H9 (cell line): ENCODE data around the gene ITK. TPM values are rescaled to one million over a fixed set of nuclear protein-coding genes. Genes with fewer than 3 reads are reported as not detected.

Source experiments
- DNase-seq: peaks from one replicate; pipeline ENCODE4 v3.0.0-alpha.2; 2017
- H2AFZ ChIP-seq: one replicate; pipeline ENCODE4 v1.6.1; 2013; ENCODE audit warnings: mild to moderate bottlenecking, low read length, control low read depth, moderate library complexity
- H2AK5ac ChIP-seq: 2 replicates; pipeline ENCODE4 v1.6.1; 2013; ENCODE audit warnings: low read length, control low read depth, mixed read lengths; ENCODE audit not compliant: insufficient read length
- H2BK120ac ChIP-seq: one replicate; pipeline ENCODE4 v1.6.1; 2013; ENCODE audit warnings: low read depth, mild to moderate bottlenecking, low read length, control low read depth, inconsistent platforms; ENCODE audit not compliant: poor library complexity, severe bottlenecking
- H2BK12ac ChIP-seq: 2 replicates; pipeline ENCODE4 v1.6.1; 2013; ENCODE audit warnings: low read length, control low read depth, mixed read lengths, low read depth; ENCODE audit not compliant: insufficient read length
- H2BK15ac ChIP-seq: 2 replicates; pipeline ENCODE4 v1.6.1; 2013; ENCODE audit warnings: low read depth, low read length, control low read depth
- H2BK20ac ChIP-seq: one replicate; pipeline ENCODE4 v1.6.1; 2013; ENCODE audit warnings: low read depth, mild to moderate bottlenecking, low read length, control low read depth, inconsistent platforms; ENCODE audit not compliant: poor library complexity, severe bottlenecking
- H2BK5ac ChIP-seq: 2 replicates; pipeline ENCODE4 v1.6.1; 2013; ENCODE audit warnings: low read length, control low read depth, mixed read lengths; ENCODE audit not compliant: insufficient read length
- H3K14ac ChIP-seq: 2 replicates; pipeline ENCODE4 v1.6.1; 2013; ENCODE audit warnings: low read length, control low read depth; ENCODE audit not compliant: insufficient read depth
- H3K18ac ChIP-seq: 2 replicates; pipeline ENCODE4 v1.6.1; 2013; ENCODE audit warnings: low read depth, mild to moderate bottlenecking, mixed read lengths, low read length, control low read depth; ENCODE audit not compliant: insufficient read length
- H3K23ac ChIP-seq: 2 replicates; pipeline ENCODE4 v1.6.1; 2013; ENCODE audit warnings: low read length, control low read depth, mixed read lengths, low read depth; ENCODE audit not compliant: insufficient read length
- H3K23me2 ChIP-seq: 2 replicates; pipeline ENCODE4 v1.6.1; 2013; ENCODE audit warnings: low read depth, mild to moderate bottlenecking, mixed read lengths, low read length, control low read depth; ENCODE audit not compliant: insufficient read length, poor library complexity, severe bottlenecking
- H3K27ac ChIP-seq: 2 replicates; pipeline ENCODE4 v1.5.1; 2013; ENCODE audit warnings: low read length, control low read depth, mixed read lengths, low read depth; ENCODE audit not compliant: insufficient read length
- H3K27me3 ChIP-seq: 2 replicates; pipeline ENCODE4 v1.6.1; 2013; ENCODE audit warnings: low read length, control low read depth, inconsistent platforms; ENCODE audit not compliant: insufficient read depth
- H3K4ac ChIP-seq: 2 replicates; pipeline ENCODE4 v1.6.1; 2013; ENCODE audit warnings: low read depth, mild to moderate bottlenecking, control low read depth, inconsistent platforms, low read length, moderate library complexity
- H3K4me1 ChIP-seq: 2 replicates; pipeline ENCODE4 v1.6.1; 2013; ENCODE audit warnings: low read length, control low read depth, inconsistent platforms; ENCODE audit not compliant: insufficient read depth
- H3K4me2 ChIP-seq: 2 replicates; pipeline ENCODE4 v1.6.1; 2013; ENCODE audit warnings: low read length, control low read depth, mixed read lengths; ENCODE audit not compliant: insufficient read length, insufficient read depth
- H3K56ac ChIP-seq: 2 replicates; pipeline ENCODE4 v1.6.1; 2013; ENCODE audit warnings: low read depth, mild to moderate bottlenecking, mixed read lengths, low read length, control low read depth; ENCODE audit not compliant: insufficient read length
- H3K79me1 ChIP-seq: 2 replicates; pipeline ENCODE4 v1.6.1; 2013; ENCODE audit warnings: low read depth, mild to moderate bottlenecking, moderate library complexity, low read length, control low read depth, inconsistent platforms; ENCODE audit not compliant: insufficient read depth, poor library complexity, severe bottlenecking
- H3K79me2 ChIP-seq: 2 replicates; pipeline ENCODE4 v1.6.1; 2013; ENCODE audit warnings: low read length, control low read depth, inconsistent platforms; ENCODE audit not compliant: insufficient read depth
- H3K9ac ChIP-seq: 2 replicates; pipeline ENCODE4 v1.6.1; 2013; ENCODE audit warnings: low read length, control low read depth, mixed read lengths; ENCODE audit not compliant: insufficient read length; ENCODE audit errors: extremely low read depth
- H3K9me3 ChIP-seq: one replicate; pipeline ENCODE4 v1.6.1; 2013; ENCODE audit warnings: low read depth, low read length, inconsistent platforms; ENCODE audit not compliant: control insufficient read depth
- H3T11ph ChIP-seq: one replicate; pipeline ENCODE4 v1.6.1; 2013; ENCODE audit warnings: mild to moderate bottlenecking, low read length, control low read depth, inconsistent platforms
- H4K20me1 ChIP-seq: one replicate; pipeline ENCODE4 v1.6.1; 2013; ENCODE audit not compliant: control insufficient read depth, insufficient read length, insufficient read depth
- H4K5ac ChIP-seq: 2 replicates; pipeline ENCODE4 v1.6.1; 2013; ENCODE audit warnings: low read depth, mild to moderate bottlenecking, mixed read lengths, low read length, control low read depth; ENCODE audit not compliant: insufficient read length
- H4K8ac ChIP-seq: replicated peaks from 2 replicates; pipeline ENCODE4 v1.6.1; 2013; ENCODE audit warnings: low read length, control low read depth, mixed read lengths, low read depth; ENCODE audit not compliant: insufficient read length
- H4K91ac ChIP-seq: 2 replicates; pipeline ENCODE4 v1.6.1; 2013; ENCODE audit warnings: low read depth, mild to moderate bottlenecking, moderate library complexity, mixed read lengths, low read length, control low read depth; ENCODE audit not compliant: insufficient read length
- H3K27ac Mint-ChIP-seq, 3 experiments: 2 replicates in 2 of 3; 3 replicates in 1 of 3; pipeline ENCODE4 v1.8.0; 2020 to 2021; ENCODE audit warnings: mixed read lengths in 3 of 3, mild to moderate bottlenecking in 1 of 3, moderate library complexity in 1 of 3
- H3K27me3 Mint-ChIP-seq: 2 replicates; pipeline ENCODE4 v1.8.0; 2021; ENCODE audit warnings: low read depth, mild to moderate bottlenecking, moderate library complexity, mixed read lengths
- H3K36me3 Mint-ChIP-seq, 3 experiments: 2 replicates in 2 of 3; 3 replicates in 1 of 3; pipeline ENCODE4 v1.8.0; 2020 to 2021; ENCODE audit warnings: low read depth in 3 of 3, mixed read lengths in 3 of 3; ENCODE audit not compliant: insufficient read depth in 1 of 3
- H3K4me1 Mint-ChIP-seq, 2 experiments: 2 replicates each; pipeline ENCODE4 v1.8.0; 2020; ENCODE audit warnings: mixed read lengths in 2 of 2
- H3K4me3 Mint-ChIP-seq, 2 experiments: 2 replicates in 1 of 2; 3 replicates in 1 of 2; pipeline ENCODE4 v1.8.0; 2020 to 2021; ENCODE audit warnings: mild to moderate bottlenecking in 2 of 2, mixed read lengths in 2 of 2, moderate library complexity in 1 of 2
- H3K9me3 Mint-ChIP-seq, 2 experiments: 2 replicates in 1 of 2; 3 replicates in 1 of 2; pipeline ENCODE4 v1.8.0; 2020; ENCODE audit warnings: mild to moderate bottlenecking in 2 of 2, mixed read lengths in 2 of 2, moderate library complexity in 1 of 2
- WGBS: extraction: QIAGEN DNeasy Blood & Tissue Kit; methylation state at CpG from one replicate; pipeline ENCODE4 v1.1.7; 2013; ENCODE audit warnings: missing lambda C conversion rate, low lambda C conversion rate, mixed read lengths; ENCODE audit not compliant: insufficient read length; ENCODE audit errors: extremely low coverage; 5-methylcytosine and 5-hydroxymethylcytosine counted together
- total RNA-seq: library from RNA; stranded (reverse); gene quantifications from 2 replicates; pipeline ENCODE4 v1.2.1, GENCODE V29; 2021
- TF ChIP-seq, protein P1 (sequence below): fragments of 200-600 bp; sonication (generic); conservative IDR thresholded peaks from 3 replicates; pipeline ENCODE4 v1.8.0; 2021; ENCODE audit warnings: antibody characterized with exemption, mild to moderate bottlenecking

Gene ITK
- total RNA-seq, 1 experiment from 2014 or later: 0.22 TPM

DNA sequence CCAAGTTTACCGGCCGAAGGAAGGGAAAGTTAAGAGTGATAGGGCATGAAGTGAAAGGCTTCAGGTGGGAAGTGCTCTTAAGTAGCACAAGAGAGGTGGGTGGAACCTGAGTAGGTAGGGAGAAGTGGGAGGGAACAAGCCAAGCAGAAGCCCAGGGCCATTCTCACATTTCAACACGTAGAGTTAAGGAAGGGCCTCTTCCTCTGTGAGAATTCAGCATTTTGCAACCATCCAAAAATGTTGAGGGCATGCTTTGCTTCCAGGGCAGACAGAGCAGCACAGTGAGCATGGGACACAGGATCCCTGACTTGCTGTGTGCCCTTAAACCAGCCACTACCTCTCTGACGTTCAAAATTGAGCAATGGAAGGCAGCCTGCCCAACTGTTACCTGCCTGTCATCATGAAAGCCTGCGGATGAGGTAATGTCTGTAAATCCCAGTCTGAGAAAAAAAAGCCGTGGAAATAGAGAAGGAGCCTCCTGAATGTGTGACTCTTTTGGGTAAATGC lies 88.6 kb downstream of the ITK start:
- Histone ChIP-seq H3K4me1 (peaks cover 10% of the 10 kb centered on the region; the same call in 1 of the 2 replicates), H3K9me3 (no peaks in the 10 kb centered on the region), H3K14ac (no peak overlapping the region), H3K56ac (no peak overlapping the region), H3K4me2 (peak overlapping the region; percentile 60), H2BK5ac (no peak overlapping the region), H3K79me1 (peaks cover 7% of the 10 kb centered on the region), H3K23ac (no peak overlapping the region), H4K20me1 (peaks cover 7% of the 10 kb centered on the region), H2BK15ac (no peak overlapping the region), H3K9ac (no peak overlapping the region), H2AK5ac (no peak overlapping the region), H3K27me3 (no peaks in the 10 kb centered on the region), H4K5ac (peak overlapping the region; percentile 28), H2BK12ac (no peak overlapping the region), H2AFZ (no peak overlapping the region), H2BK120ac (no peak overlapping the region), H2BK20ac (no peak overlapping the region), H3K18ac (no peak overlapping the region), H3T11ph (no peak overlapping the region), H3K23me2 (no peaks in the 10 kb centered on the region), H4K91ac (no peak overlapping the region), H3K79me2 (peaks cover 15% of the 10 kb centered on the region; the same call in 1 of the 2 replicates), H4K8ac (no peak overlapping the region), H3K4ac (no peak overlapping the region), H3K27ac (peak overlapping the region; percentile 42)
- peak; percentile 68 for DNase-seq
- Mint-ChIP-seq H3K36me3 (peaks cover 0 to 2% (median 0%) of the 10 kb centered on the region in 3 experiments; a peak in 1 of 7 replicates), H3K4me3 (0 out of 5 replicates have a peak overlapping the region, but pooled peaks of 1 of the 2 experiments have one; percentile 4), H3K9me3 (no peaks in the 10 kb centered on the region), H3K4me1 (peaks cover 33 to 34% of the 10 kb centered on the region in 2 experiments), H3K27me3 (peaks cover 7% of the 10 kb centered on the region), H3K27ac (peak overlapping the region in 2 of 3 experiments; percentile 17 to 61; a peak in 1 of 7 replicates)
- whole genome bisulfite sequencing: no CpG with 5 or more reads among the region's 6 CpGs
- TF ChIP-seq, protein P1, sequence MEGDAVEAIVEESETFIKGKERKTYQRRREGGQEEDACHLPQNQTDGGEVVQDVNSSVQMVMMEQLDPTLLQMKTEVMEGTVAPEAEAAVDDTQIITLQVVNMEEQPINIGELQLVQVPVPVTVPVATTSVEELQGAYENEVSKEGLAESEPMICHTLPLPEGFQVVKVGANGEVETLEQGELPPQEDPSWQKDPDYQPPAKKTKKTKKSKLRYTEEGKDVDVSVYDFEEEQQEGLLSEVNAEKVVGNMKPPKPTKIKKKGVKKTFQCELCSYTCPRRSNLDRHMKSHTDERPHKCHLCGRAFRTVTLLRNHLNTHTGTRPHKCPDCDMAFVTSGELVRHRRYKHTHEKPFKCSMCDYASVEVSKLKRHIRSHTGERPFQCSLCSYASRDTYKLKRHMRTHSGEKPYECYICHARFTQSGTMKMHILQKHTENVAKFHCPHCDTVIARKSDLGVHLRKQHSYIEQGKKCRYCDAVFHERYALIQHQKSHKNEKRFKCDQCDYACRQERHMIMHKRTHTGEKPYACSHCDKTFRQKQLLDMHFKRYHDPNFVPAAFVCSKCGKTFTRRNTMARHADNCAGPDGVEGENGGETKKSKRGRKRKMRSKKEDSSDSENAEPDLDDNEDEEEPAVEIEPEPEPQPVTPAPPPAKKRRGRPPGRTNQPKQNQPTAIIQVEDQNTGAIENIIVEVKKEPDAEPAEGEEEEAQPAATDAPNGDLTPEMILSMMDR: no peak
